Central memory CD8-positive, alpha-beta T cell (primary cell): ENCODE data around the gene SHH.

Experiments used
- ATAC-seq: fragments of 150-1000 bp; cut with Tn5 transposase; replicated peaks from 2 replicates; pipeline ENCODE4 v1.10.0; 2022; ENCODE audit warnings: mild to moderate bottlenecking, moderate FRiP score, moderate number of reproducible peaks; ENCODE audit not compliant: poor library complexity, severe bottlenecking; ENCODE audit errors: extremely low read depth
- DNase-seq, 2 donors: peaks; one replicate each; pipeline ENCODE4 v3.0.0; 2021; ENCODE audit warnings: low spot score in 2 of 2
- H3K27ac Mint-ChIP-seq: one replicate; pipeline ENCODE4 v1.8.0; 2022; ENCODE audit warnings: low read depth, mild to moderate bottlenecking, moderate library complexity, mixed read lengths
- H3K27me3 Mint-ChIP-seq: one replicate; pipeline ENCODE4 v1.8.0; 2022; ENCODE audit warnings: mixed read lengths
- H3K36me3 Mint-ChIP-seq: one replicate; pipeline ENCODE4 v1.8.0; 2022; ENCODE audit warnings: mild to moderate bottlenecking, moderate library complexity, mixed read lengths; ENCODE audit not compliant: insufficient read depth
- H3K4me1 Mint-ChIP-seq: one replicate; pipeline ENCODE4 v1.8.0; 2022; ENCODE audit warnings: mixed read lengths
- H3K4me3 Mint-ChIP-seq: one replicate; pipeline ENCODE4 v1.8.0; 2022; ENCODE audit warnings: mild to moderate bottlenecking, moderate library complexity, mixed read lengths
- H3K9me3 Mint-ChIP-seq: one replicate; pipeline ENCODE4 v1.8.0; 2022; ENCODE audit warnings: mixed read lengths

SHH gene

DNA sequence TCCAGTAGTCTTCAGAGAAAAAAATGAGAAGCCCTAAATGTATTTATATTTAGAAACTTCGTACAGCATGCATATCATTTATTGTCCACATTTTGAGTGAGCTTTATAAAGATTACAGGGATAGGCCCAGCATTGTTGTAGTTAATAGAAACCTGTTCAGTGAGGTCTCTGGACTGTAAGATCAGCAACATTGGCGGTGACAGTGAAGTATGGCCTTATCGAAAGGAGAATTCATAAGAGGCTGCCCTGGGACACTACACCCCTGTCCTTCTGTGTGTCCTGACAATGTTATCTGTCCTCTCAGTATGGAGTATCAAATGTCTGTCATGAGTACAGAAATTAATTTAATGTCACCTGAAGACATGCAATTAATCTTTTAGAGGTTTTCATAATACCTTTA, 57.2 kb downstream of the SHH start:
- Mint-ChIP-seq H3K9me3 (no peaks in the 10 kb centered on the region), H3K27ac (peak overlapping the region; percentile 78), H3K4me3 (no peak overlapping the region), H3K36me3 (peaks cover 12% of the 10 kb centered on the region), H3K4me1 (peaks cover 50% of the 10 kb centered on the region), H3K27me3 (no peaks in the 10 kb centered on the region)
- no peak for ATAC-seq
- no peak for DNase-seq

DNA sequence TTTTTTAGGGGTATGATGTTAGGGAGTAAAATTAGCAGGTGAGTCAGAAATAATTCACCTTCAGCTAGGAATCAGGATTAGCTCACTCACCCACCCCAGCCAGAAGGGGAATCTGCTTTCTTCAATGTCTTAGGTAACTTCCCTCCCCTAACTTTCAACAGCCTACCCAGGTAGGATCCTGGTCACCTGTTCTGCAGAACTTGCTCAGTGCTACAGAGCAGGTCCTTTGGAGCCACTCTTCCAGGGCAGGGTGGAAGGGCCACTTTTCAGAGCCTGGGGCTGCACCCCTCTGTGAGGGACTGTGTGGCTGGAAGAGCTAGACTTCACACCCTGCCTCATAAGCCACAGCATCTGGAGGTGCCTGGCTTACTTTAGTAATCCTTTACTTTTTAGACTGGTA, 58.1 kb downstream of the SHH start:
- Mint-ChIP-seq H3K27me3 (no peaks in the 10 kb centered on the region), H3K4me3 (no peak overlapping the region), H3K4me1 (peaks cover 59% of the 10 kb centered on the region), H3K27ac (peak overlapping the region; percentile 78), H3K36me3 (peaks cover 13% of the 10 kb centered on the region), H3K9me3 (no peaks in the 10 kb centered on the region)
- no peak for DNase-seq
- ATAC-seq, result no peak

- no peaks in the 10 kb centered on the region for H3K27me3 Mint-ChIP-seq
- peak overlapping the region; percentile 78 for H3K27ac Mint-ChIP-seq
- H3K9me3 Mint-ChIP-seq, result no peaks in the 10 kb centered on the region
- ATAC-seq (no peak), DNase-seq (no peak)
- H3K36me3 Mint-ChIP-seq, result peaks cover 13% of the 10 kb centered on the region
- H3K4me3 Mint-ChIP-seq, result no peak overlapping the region
- peaks cover 64% of the 10 kb centered on the region for H3K4me1 Mint-ChIP-seq
These were observed 58.8 kb downstream of the SHH start for GRCh38 chr7:155753446-155753965.

GRCh38 chr7:155752756-155753445, 59.4 kb downstream of the SHH start:
- Mint-ChIP-seq H3K36me3 (peaks cover 15% of the 10 kb centered on the region), H3K9me3 (no peaks in the 10 kb centered on the region), H3K27me3 (no peaks in the 10 kb centered on the region), H3K4me3 (no peak overlapping the region), H3K4me1 (peaks cover 70% of the 10 kb centered on the region), H3K27ac (peak overlapping the region; percentile 78)
- no peak for ATAC-seq
- DNase-seq, result no peak

GRCh38 chr7:155751409-155751808, 60.9 kb downstream of the SHH start:
- Mint-ChIP-seq H3K27ac (no peak overlapping the region), H3K9me3 (no peaks in the 10 kb centered on the region), H3K4me3 (no peak overlapping the region), H3K4me1 (peaks cover 70% of the 10 kb centered on the region), H3K36me3 (peaks cover 25% of the 10 kb centered on the region), H3K27me3 (no peaks in the 10 kb centered on the region)
- no peak for ATAC-seq
- DNase-seq, result no peak

DNA sequence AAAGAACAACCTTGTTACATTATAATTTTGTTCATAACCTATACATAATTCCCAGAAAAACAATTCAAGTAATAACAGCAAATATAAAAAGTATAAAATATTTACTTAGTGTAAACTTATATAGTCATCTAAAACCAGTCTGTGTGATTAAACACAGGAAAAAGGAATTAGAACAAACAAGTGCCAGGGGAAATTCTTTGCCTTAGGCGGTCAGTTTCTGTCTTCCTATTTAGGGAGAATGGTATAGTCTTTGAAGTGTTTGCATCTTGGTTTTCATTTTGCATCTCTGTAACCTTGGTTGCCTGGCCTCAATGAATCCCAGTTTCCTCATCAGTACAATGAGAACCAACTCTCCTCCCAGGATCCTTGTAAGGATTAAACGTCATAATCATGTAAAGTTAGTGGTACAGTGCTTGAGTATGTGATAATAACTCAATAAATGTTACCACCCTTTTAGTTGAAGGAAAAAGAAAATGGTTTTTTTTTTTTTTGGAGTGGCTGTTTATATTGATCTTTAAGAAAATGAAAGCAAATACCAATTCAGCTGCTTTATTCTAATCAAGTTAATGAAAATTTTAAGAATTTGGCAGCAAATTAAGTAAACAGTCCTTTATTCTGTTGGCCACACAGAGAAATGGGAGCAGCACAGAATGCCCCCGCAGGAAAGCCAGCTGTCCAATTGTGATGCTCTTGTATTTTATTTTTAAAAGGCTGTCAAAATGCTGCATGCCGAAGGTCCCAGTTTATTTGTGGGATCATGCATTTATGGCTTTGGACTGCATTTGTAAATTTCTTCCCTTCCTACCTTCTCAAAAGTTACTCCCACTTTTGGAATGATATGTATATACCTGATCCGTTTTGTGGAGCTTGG, 61.8 kb downstream of the SHH start:
- no peak for ATAC-seq
- peak overlapping the region; percentile 64 for H3K27ac Mint-ChIP-seq
- H3K27me3 Mint-ChIP-seq, result no peaks in the 10 kb centered on the region
- H3K4me3 Mint-ChIP-seq, result no peak overlapping the region
- H3K36me3 Mint-ChIP-seq, result peaks cover 34% of the 10 kb centered on the region
- no peaks in the 10 kb centered on the region for H3K9me3 Mint-ChIP-seq
- H3K4me1 Mint-ChIP-seq, result peaks cover 76% of the 10 kb centered on the region
- no peak for DNase-seq
